Keratinocyte (primary cell): ENCODE measurements around the gene SDCCAG8. TPM values are rescaled to one million over a fixed set of nuclear protein-coding genes. Genes with fewer than 3 reads are reported as not detected.

Experiments
- DNase-seq: peaks from one replicate; pipeline ENCODE4 v3.0.0-alpha.2; 2011; ENCODE audit warnings: low read depth, missing footprints, low spot score
- FAIRE-seq: peaks from 2 replicates; lab custom pipeline; 2011; peaks lifted over from hg19 to GRCh38; lab: Jason Lieb, UNC
- H2AFZ ChIP-seq: 2 replicates; pipeline ENCODE4 v1.6.0; 2012; ENCODE audit warnings: low read length, control low read depth, inconsistent platforms; ENCODE audit not compliant: control insufficient read depth
- H3K27ac ChIP-seq: 2 replicates; pipeline ENCODE4 v1.5.1; 2011; ENCODE audit warnings: low read length; ENCODE audit not compliant: control insufficient read depth, insufficient read depth
- H3K27me3 ChIP-seq: 3 replicates; pipeline ENCODE4 v1.6.0; 2011; ENCODE audit warnings: low read length; ENCODE audit not compliant: control insufficient read depth, insufficient read depth; ENCODE audit errors: extremely low read depth
- H3K36me3 ChIP-seq, 2 experiments: 2 replicates in 1 of 2; 3 replicates in 1 of 2; pipeline ENCODE4 v1.5.1; 2011; ENCODE audit warnings: low read length in 2 of 2, mild to moderate bottlenecking in 1 of 2; ENCODE audit not compliant: control insufficient read depth in 2 of 2, insufficient read depth in 2 of 2; ENCODE audit errors: extremely low read depth in 1 of 2
- H3K4me1 ChIP-seq: 3 replicates; pipeline ENCODE4 v1.5.1; 2011; ENCODE audit warnings: low read length; ENCODE audit not compliant: control insufficient read depth, insufficient read depth; ENCODE audit errors: extremely low read depth
- H3K4me2 ChIP-seq: 3 replicates; pipeline ENCODE4 v1.6.0; 2011; ENCODE audit warnings: low read depth, low read length; ENCODE audit not compliant: control insufficient read depth, insufficient read depth; ENCODE audit errors: extremely low read depth
- H3K4me3 ChIP-seq, 3 experiments: fragments of 200-600 bp in 1 of 3; sonication (generic) in 1 of 3; 2 replicates in 2 of 3; 3 replicates in 1 of 3; pipeline ENCODE4 v1.5.1; 2011 to 2016; ENCODE audit warnings: low read length in 3 of 3, mild to moderate bottlenecking in 3 of 3, control low read depth in 2 of 3, inconsistent platforms in 1 of 3, low read depth in 1 of 3, mixed read lengths in 1 of 3, mixed run types in 1 of 3, moderate library complexity in 1 of 3; ENCODE audit not compliant: control insufficient read depth in 2 of 3, insufficient read depth in 2 of 3; ENCODE audit errors: extremely low read depth in 1 of 3
- H3K79me2 ChIP-seq: 2 replicates; pipeline ENCODE4 v1.6.0; 2012; ENCODE audit warnings: low read length; ENCODE audit not compliant: control insufficient read depth, insufficient read depth
- H3K9ac ChIP-seq: 3 replicates; pipeline ENCODE4 v1.6.0; 2011; ENCODE audit warnings: low read length; ENCODE audit not compliant: control insufficient read depth, insufficient read depth; ENCODE audit errors: extremely low read depth
- H3K9me1 ChIP-seq: 3 replicates; pipeline ENCODE4 v1.6.0; 2011; ENCODE audit warnings: low read length; ENCODE audit not compliant: control insufficient read depth, insufficient read depth; ENCODE audit errors: extremely low read depth
- H3K9me3 ChIP-seq: 2 replicates; pipeline ENCODE4 v1.5.1; 2012; ENCODE audit warnings: low read depth, low read length; ENCODE audit not compliant: control insufficient read depth
- H4K20me1 ChIP-seq: 3 replicates; pipeline ENCODE4 v1.6.0; 2011; ENCODE audit warnings: low read length; ENCODE audit not compliant: control insufficient read depth, insufficient read depth; ENCODE audit errors: extremely low read depth
- EZH2 ChIP-seq: IDR thresholded peaks from one replicate; pipeline ENCODE4 v1.6.1; 2012; ENCODE audit warnings: inconsistent platforms, mild to moderate bottlenecking, low read length, moderate library complexity
- dilution Hi-C: fragments of 300-500 bp; cut with MboI; formaldehyde crosslinking; loops from one replicate; pipeline ENCODE4 v1.7.0; 2020; ENCODE audit warnings: low sequenced_read_pairs; ENCODE audit not compliant: extremely low pct_ligation_motif_present
- polyA plus RNA-seq, 5 experiments: library from polyadenylated mRNA; depleted of rRNA in 3 of 5; stranded (reverse) in 3 of 5; stranded (forward) in 1 of 5; unstranded in 1 of 5; fragments of >200 nt; gene quantifications; 1 replicate in 1 of 5; 2 replicates in 3 of 5; 3 replicates in 1 of 5; pipeline versions ENCODE4 v1.2.1 to v1.2.3, GENCODE V29; 2011 to 2012; ENCODE audit warnings: missing spikeins in 2 of 5, low read depth in 1 of 5, low replicate concordance in 1 of 5
- TF ChIP-seq, protein P1 (sequence below), 3 experiments: IDR thresholded peaks in 1 of 3; conservative IDR thresholded peaks in 1 of 3; optimal IDR thresholded peaks in 1 of 3; 2 replicates in 2 of 3; 3 replicates in 1 of 3; pipeline versions ENCODE3 to v1.5.1; 2011; ENCODE audit warnings: low read length in 3 of 3, mild to moderate bottlenecking in 3 of 3, moderate library complexity in 2 of 3, control low read depth in 1 of 3, inconsistent platforms in 1 of 3; ENCODE audit not compliant: insufficient read depth in 2 of 3; ENCODE audit errors: extremely low read depth in 1 of 3

SDCCAG8 gene
- polyA plus RNA-seq, 1 donor (not counting 4 experiments of a cell fraction or from before 2014, with no cell fraction given): 61.6 TPM

DNA sequence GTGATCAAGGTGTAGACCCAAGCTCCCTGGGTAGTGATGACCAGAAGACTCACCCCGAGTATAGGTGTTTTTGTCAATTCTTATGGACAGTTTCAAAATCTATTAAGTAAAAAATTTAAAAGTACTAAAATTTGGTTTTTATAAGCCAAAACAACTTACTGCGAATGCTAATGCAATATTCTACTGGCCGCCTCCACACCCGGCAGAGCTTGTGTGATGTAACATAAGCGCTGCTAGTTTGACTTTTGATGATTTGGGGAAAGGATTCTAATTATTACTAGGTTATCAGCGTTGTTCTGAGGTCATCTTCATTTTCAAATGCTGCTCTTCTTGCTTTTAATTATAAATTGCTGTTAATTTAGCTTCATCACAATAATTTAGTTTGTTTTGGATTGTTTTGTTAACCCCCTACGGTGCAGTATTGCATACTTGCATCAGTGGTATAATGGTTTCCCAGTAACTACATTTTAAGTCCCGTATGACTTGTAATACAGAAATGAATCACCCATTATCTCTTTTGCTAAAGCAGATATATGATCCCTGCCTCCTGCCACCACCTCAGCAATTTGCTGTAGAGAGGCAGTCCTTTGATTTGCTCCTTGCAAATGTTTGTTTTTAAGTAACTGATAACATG lies 178.0 kb downstream of the SDCCAG8 start:
- H3K4me2 ChIP-seq: no peak overlapping the region
- peaks cover 0 to 5% of the 10 kb centered on the region in 2 experiments for H3K36me3 ChIP-seq
- no peak overlapping the region for H3K9ac ChIP-seq
- no peak overlapping the region for H3K27ac ChIP-seq
- no peaks in the 10 kb centered on the region for H3K9me3 ChIP-seq
- dilution Hi-C loops: no loop called here
- H3K4me1 ChIP-seq: no peaks in the 10 kb centered on the region
- H3K79me2 ChIP-seq: no peaks in the 10 kb centered on the region
- no peaks in the 10 kb centered on the region for H3K9me1 ChIP-seq
- TF ChIP-seq, protein P1, sequence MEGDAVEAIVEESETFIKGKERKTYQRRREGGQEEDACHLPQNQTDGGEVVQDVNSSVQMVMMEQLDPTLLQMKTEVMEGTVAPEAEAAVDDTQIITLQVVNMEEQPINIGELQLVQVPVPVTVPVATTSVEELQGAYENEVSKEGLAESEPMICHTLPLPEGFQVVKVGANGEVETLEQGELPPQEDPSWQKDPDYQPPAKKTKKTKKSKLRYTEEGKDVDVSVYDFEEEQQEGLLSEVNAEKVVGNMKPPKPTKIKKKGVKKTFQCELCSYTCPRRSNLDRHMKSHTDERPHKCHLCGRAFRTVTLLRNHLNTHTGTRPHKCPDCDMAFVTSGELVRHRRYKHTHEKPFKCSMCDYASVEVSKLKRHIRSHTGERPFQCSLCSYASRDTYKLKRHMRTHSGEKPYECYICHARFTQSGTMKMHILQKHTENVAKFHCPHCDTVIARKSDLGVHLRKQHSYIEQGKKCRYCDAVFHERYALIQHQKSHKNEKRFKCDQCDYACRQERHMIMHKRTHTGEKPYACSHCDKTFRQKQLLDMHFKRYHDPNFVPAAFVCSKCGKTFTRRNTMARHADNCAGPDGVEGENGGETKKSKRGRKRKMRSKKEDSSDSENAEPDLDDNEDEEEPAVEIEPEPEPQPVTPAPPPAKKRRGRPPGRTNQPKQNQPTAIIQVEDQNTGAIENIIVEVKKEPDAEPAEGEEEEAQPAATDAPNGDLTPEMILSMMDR (optimal IDR thresholded peaks at IDR 0.05 in 1 of 3, IDR thresholded peaks at IDR 0.05 in 1 of 3, conservative IDR thresholded peaks at IDR 0.05 in 1 of 3; ENCODE audit: extremely low read depth in 1 of 3, insufficient read depth in 2 of 3, low read length in 3 of 3): no peak
- no peak for TF ChIP-seq EZH2
- H3K4me3 ChIP-seq: no peak overlapping the region
- H4K20me1 ChIP-seq: no peaks in the 10 kb centered on the region
- H2AFZ ChIP-seq: no peak overlapping the region
- DNase-seq (no peak), FAIRE-seq (no peak)
- no peaks in the 10 kb centered on the region for H3K27me3 ChIP-seq

DNA sequence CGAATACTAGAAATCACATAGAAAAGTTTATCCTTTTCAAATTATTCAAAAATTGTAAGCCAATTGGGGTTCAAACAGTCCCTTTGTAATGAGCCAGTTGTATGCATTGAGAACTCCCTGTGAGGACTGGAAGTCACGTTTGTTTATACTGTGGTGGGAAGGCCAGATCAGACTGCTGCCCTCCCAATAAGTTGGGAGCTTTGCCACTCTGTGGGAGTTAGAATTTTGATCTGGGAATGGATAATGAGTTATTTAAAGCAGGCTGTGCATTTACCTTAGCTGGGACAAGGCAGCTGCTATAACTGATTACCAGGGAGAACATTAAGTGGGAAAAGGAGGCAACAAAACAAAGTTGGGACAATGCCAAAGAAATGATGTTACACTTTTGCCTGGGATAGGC lies 178.8 kb downstream of the SDCCAG8 start:
- DNase-seq: no peak
- FAIRE-seq: no peak
- dilution Hi-C loops: no loop called here
- Histone ChIP-seq H3K9me1 (no peaks in the 10 kb centered on the region), H3K79me2 (no peaks in the 10 kb centered on the region), H4K20me1 (no peaks in the 10 kb centered on the region), H3K27me3 (no peaks in the 10 kb centered on the region), H3K36me3 (peaks cover 0 to 5% of the 10 kb centered on the region in 2 experiments), H3K4me1 (no peaks in the 10 kb centered on the region), H3K4me3 (no peak overlapping the region), H2AFZ (no peak overlapping the region), H3K27ac (no peak overlapping the region), H3K9me3 (no peaks in the 10 kb centered on the region), H3K9ac (no peak overlapping the region), H3K4me2 (no peak overlapping the region)
- TF ChIP-seq, protein P1 (optimal IDR thresholded peaks at IDR 0.05 in 1 of 3, IDR thresholded peaks at IDR 0.05 in 1 of 3, conservative IDR thresholded peaks at IDR 0.05 in 1 of 3; ENCODE audit: extremely low read depth in 1 of 3, insufficient read depth in 2 of 3, low read length in 3 of 3): no peak
